Tibial artery (tissue), 4 donors: Measurements from ENCODE around the gene LAMB1.

Source experiments
- DNase-seq, 2 donors: peaks; one replicate each; pipeline ENCODE4 v3.0.0-alpha.2; 2019
- H3K27ac ChIP-seq, 2 donors: fragments of 200-600 bp; sonication (generic) in 1 of 2; 1 replicate in 1 of 2; 2 replicates in 1 of 2; pipeline ENCODE4 v1.5.1; 2018 to 2019; ENCODE audit warnings: mild to moderate bottlenecking in 1 of 2
- H3K27me3 ChIP-seq, 2 donors: fragments of 200-600 bp; sonication (generic) in 1 of 2; one replicate each; pipeline versions ENCODE4 v1.5.1 to v1.6.0; 2016 to 2019
- H3K36me3 ChIP-seq, 3 donors: fragments of 200-600 bp; sonication (generic) in 2 of 3; one replicate each; pipeline ENCODE4 v1.5.1; 2016 to 2019; ENCODE audit warnings: mild to moderate bottlenecking in 2 of 3
- H3K4me1 ChIP-seq, 4 donors: fragments of 200-600 bp; sonication (generic) in 2 of 4; 1 replicate in 3 of 4; 2 replicates in 1 of 4; pipeline ENCODE4 v1.5.1; 2016 to 2019
- H3K4me3 ChIP-seq, 2 donors: fragments of 200-600 bp; sonication (generic) in 1 of 2; 1 replicate in 1 of 2; 2 replicates in 1 of 2; pipeline ENCODE4 v1.5.1; 2018 to 2019; ENCODE audit warnings: mild to moderate bottlenecking in 2 of 2
- H3K9me3 ChIP-seq, 3 donors: fragments of 200-600 bp; sonication (generic) in 1 of 3; one replicate each; pipeline ENCODE4 v1.5.1; 2016 to 2019
- intact Hi-C: fragments of 100-400 bp; cut with DNase I; formaldehyde crosslinking; loops from one replicate; pipeline ENCODE4 v1.15.0; 2023; ENCODE audit warnings: low total_unique reads
- TF ChIP-seq, protein P1 (sequence below), 2 experiments: fragments of 200-600 bp in 1 of 2; fragments of 450-650 bp in 1 of 2; IDR thresholded peaks; one replicate each; pipeline ENCODE4 v1.5.1; 2017 to 2019; ENCODE audit warnings: antibody characterized with exemption in 2 of 2, mild to moderate bottlenecking in 1 of 2, moderate library complexity in 1 of 2

Gene LAMB1

DNA sequence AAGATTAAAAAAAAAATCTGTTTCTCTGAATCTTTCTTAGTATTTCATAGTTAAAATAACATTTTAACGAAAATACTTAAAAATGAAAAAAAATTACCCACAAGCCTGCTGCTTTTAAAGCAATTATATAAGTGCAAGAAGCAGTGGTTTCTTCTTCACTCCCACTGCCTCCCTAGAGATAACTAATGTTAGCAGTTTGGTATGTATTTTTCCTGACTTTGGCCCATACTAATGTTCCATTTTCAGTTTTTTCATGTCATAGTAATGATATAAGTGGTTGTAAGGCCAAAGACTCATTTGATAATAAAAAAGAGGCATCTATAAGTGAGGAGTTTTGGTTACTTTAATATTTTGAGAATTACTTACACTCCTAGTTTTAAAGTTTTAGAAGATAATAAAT lies 24.3 kb upstream of the LAMB1 start:
- Histone ChIP-seq H3K4me3 (no peak overlapping the region), H3K27me3 (no peaks in the 10 kb centered on the region), H3K27ac (no peak overlapping the region), H3K36me3 (no peaks in the 10 kb centered on the region), H3K4me1 (peaks cover 0 to 6% (median 0%) of the 10 kb centered on the region in 4 donors), H3K9me3 (no peaks in the 10 kb centered on the region)
- TF ChIP-seq, protein P1, sequence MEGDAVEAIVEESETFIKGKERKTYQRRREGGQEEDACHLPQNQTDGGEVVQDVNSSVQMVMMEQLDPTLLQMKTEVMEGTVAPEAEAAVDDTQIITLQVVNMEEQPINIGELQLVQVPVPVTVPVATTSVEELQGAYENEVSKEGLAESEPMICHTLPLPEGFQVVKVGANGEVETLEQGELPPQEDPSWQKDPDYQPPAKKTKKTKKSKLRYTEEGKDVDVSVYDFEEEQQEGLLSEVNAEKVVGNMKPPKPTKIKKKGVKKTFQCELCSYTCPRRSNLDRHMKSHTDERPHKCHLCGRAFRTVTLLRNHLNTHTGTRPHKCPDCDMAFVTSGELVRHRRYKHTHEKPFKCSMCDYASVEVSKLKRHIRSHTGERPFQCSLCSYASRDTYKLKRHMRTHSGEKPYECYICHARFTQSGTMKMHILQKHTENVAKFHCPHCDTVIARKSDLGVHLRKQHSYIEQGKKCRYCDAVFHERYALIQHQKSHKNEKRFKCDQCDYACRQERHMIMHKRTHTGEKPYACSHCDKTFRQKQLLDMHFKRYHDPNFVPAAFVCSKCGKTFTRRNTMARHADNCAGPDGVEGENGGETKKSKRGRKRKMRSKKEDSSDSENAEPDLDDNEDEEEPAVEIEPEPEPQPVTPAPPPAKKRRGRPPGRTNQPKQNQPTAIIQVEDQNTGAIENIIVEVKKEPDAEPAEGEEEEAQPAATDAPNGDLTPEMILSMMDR (IDR thresholded peaks at IDR 0.05), result no peak
- intact Hi-C loops, result no loop called here
- DNase-seq, result no peak

DNA sequence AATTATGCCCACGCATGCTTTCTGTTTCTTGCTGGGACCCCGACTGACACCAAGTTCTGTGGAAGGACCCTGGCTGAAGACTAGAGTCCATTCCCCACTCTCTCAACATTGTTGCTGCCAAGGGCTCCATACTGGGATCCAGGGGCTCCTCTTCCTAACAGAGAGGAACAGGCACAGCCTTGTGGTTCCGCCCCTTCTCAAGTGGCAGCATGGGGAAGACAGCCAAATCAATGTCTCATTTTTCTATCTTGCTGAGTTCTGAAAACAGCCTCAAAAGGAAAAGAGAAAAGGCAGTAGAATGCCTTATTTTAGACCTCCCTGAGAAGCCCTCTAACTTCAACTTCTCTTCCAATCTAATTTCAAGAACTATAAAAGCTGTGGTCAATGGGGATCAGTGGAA lies 23.7 kb upstream of the LAMB1 start:
- no peaks in the 10 kb centered on the region for H3K27me3 ChIP-seq
- no peaks in the 10 kb centered on the region for H3K36me3 ChIP-seq
- intact Hi-C loops, result no loop called here
- H3K9me3 ChIP-seq, result no peaks in the 10 kb centered on the region
- no peak overlapping the region for H3K27ac ChIP-seq
- TF ChIP-seq, protein P1 (IDR thresholded peaks at IDR 0.05), result no peak
- H3K4me1 ChIP-seq, result peaks cover 0 to 6% (median 0%) of the 10 kb centered on the region in 4 donors
- no peak overlapping the region for H3K4me3 ChIP-seq
- DNase-seq, result no peak

DNA sequence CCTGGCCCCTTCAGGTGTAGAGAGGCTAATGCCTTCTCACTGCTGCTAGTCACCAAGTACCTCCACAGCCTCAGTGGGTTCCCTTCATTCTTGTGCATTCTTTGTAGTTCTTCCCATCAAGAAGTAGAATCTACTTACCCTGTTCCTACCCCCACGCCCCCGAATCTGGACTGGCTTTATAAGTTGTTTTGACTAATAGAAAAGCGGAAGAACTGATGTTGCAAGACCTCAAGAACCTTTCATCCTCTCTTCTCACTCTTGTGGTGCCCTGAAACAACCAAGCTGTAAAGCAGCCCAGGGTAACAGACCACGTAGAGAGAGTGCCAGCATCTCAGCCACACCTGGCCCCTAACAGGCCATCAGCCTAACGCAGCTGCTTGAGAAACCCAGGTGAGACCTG lies 23.2 kb upstream of the LAMB1 start:
- Histone ChIP-seq H3K27me3 (no peaks in the 10 kb centered on the region), H3K9me3 (no peaks in the 10 kb centered on the region), H3K4me1 (peaks cover 0 to 6% (median 0%) of the 10 kb centered on the region in 4 donors), H3K27ac (no peak overlapping the region), H3K36me3 (no peaks in the 10 kb centered on the region), H3K4me3 (no peak overlapping the region)
- TF ChIP-seq, protein P1 (IDR thresholded peaks at IDR 0.05), result no peak
- intact Hi-C loops, result no loop called here
- DNase-seq, result no peak

DNA sequence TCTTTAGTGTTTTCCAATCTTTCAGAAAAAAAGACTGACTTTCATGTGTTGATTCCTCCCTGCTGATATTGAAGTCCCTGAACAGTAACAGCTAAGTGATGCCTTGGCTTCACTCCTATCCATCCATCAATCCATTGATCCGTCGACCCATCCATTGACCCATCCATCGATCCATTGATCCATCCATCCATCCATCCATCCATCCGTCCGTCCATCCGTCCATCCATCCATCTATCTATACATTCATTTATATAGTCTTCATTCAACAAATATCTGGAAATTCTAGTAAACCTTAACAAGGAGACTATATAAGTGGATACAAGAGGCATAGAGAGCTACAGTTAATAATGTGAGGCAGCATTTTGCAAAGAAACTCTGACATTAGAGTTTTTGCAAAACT lies 21.6 kb upstream of the LAMB1 start:
- Histone ChIP-seq H3K4me1 (no peaks in the 10 kb centered on the region), H3K4me3 (no peak overlapping the region), H3K9me3 (no peaks in the 10 kb centered on the region), H3K27me3 (no peaks in the 10 kb centered on the region), H3K36me3 (no peaks in the 10 kb centered on the region), H3K27ac (no peak overlapping the region)
- TF ChIP-seq, protein P1 (IDR thresholded peaks at IDR 0.05), result no peak
- DNase-seq, result no peak
- intact Hi-C loops, result no loop called here

DNA sequence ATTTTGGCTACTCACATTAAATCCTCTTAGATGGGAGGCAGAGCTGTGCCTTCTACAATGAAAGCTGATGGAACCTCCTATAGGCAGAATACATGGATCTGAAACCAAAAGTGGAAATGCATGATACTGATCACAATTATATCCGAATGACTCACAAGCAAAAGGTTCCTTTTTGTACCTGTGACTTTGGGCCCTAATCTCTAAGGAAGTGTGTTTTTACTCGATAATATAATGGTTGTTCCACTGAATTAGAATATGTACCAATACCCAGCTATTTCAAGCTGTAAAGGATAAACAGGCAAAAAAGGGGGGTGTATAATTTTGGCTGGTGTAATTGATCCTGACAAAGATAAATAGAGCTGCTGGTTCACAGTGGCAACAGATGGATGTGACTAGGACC lies 17.6 kb upstream of the LAMB1 start:
- intact Hi-C loops, result no loop called here
- TF ChIP-seq, protein P1 (IDR thresholded peaks at IDR 0.05), result no peak
- no peak for DNase-seq

DNA sequence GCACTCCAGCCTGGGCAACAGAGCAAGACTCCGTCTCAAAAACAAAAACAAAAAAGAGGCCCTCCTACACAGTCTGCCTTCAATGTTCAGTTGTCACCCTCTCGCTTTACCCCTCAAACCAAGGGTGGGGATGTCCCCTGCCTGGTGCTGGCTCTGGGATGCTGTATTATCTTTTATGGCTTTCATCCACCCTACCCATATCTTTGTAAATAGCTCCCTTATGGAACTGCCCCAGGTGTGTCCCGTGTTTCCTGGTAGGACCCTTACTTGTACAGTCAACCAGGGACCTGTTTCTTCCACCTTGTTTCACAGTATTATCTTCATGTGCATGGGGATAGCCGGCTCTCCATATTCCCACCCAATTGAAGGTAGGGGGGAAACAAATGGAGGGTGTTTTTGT lies 15.7 kb upstream of the LAMB1 start:
- no peak for DNase-seq
- H3K27ac ChIP-seq, result no peak overlapping the region
- H3K4me3 ChIP-seq, result no peak overlapping the region
- TF ChIP-seq, protein P1 (IDR thresholded peaks at IDR 0.05), result no peak
- H3K27me3 ChIP-seq, result no peaks in the 10 kb centered on the region
- H3K9me3 ChIP-seq, result no peaks in the 10 kb centered on the region
- H3K4me1 ChIP-seq, result no peaks in the 10 kb centered on the region
- H3K36me3 ChIP-seq, result no peaks in the 10 kb centered on the region
- intact Hi-C loops, result no loop called here

More for the DNA sequence above, 17.6 kb upstream of the LAMB1 start:
- H3K27me3 ChIP-seq, result no peaks in the 10 kb centered on the region
- no peak overlapping the region for H3K27ac ChIP-seq
- no peak overlapping the region for H3K4me3 ChIP-seq
- no peaks in the 10 kb centered on the region for H3K4me1 ChIP-seq
- no peaks in the 10 kb centered on the region for H3K36me3 ChIP-seq
- no peaks in the 10 kb centered on the region for H3K9me3 ChIP-seq
